Measurements from ENCODE around the gene SLC6A18. TPM values are rescaled to one million over a fixed set of nuclear protein-coding genes. Genes with fewer than 3 reads are reported as not detected.

Gene SLC6A18
- total and polyA plus RNA-seq, 4 donors = not detected

DNA sequence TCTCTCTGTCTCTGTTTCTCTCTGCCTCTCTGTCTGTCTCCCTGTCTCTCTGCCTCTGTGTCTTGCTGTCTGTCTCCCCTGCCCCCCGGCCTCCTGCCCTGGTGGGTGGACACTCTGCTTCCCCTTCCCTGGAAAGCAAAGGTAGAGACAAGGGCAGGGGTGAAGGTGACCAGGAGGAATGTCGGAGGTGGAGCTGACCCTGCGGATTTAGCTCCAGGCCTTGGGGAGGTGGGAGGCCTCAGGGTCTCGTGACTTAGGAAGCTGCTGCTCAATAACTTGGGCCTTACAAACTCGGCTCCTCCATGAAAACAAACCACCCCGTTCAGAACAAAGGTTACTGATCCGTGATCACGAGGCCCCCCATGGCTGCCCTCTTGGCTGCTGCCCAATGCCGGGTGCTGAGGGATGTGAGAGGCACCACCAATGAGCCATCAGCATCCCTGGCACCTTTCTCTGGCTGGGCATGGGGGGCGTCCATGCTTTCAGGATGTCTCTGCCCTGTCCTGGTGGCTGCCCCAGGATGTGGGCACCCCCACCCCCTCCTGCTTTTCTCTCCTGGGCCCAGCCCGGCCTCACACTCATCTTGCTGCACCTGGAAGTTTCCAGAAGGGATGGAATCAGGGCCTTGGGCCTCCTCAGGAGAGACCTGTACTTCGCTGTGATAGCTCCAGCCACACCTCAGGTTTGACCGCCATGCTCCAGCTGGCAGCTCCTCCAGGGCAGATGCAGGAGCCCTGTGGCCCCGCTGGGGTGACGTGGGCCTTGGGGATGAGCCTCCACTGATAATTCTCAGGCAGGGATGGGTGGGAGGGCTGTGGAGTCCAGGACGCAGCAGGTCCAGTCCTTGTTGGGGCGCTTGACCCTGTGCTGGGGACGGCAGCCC is 38.6 kb upstream of the SLC6A18 start:
- 62% methylated on average over 13 of the region's 18 CpGs for WGBS (ENCODE audit: insufficient coverage)
- Histone ChIP-seq H3K27me3 (ENCODE audit: control insufficient read depth, insufficient read depth, low read length) (peaks cover 3% of the 10 kb centered on the region), H3K36me3 (ENCODE audit: control insufficient read depth, insufficient read depth, low read length) (no peaks in the 10 kb centered on the region), H3K9me3 (ENCODE audit: control insufficient read depth, insufficient read depth, low read length) (no peaks in the 10 kb centered on the region), H3K27ac (ENCODE audit: low read depth, low read length) (no peak overlapping the region), H3K4me1 (ENCODE audit: control insufficient read depth, insufficient read depth, low read length) (peaks cover 37% of the 10 kb centered on the region), H3K4me3 (ENCODE audit: low read depth, low read length) (no peak overlapping the region)
- DNase-seq (ENCODE audit: low read depth in 4 of 6, low spot score in 6 of 6) = no peak

DNA sequence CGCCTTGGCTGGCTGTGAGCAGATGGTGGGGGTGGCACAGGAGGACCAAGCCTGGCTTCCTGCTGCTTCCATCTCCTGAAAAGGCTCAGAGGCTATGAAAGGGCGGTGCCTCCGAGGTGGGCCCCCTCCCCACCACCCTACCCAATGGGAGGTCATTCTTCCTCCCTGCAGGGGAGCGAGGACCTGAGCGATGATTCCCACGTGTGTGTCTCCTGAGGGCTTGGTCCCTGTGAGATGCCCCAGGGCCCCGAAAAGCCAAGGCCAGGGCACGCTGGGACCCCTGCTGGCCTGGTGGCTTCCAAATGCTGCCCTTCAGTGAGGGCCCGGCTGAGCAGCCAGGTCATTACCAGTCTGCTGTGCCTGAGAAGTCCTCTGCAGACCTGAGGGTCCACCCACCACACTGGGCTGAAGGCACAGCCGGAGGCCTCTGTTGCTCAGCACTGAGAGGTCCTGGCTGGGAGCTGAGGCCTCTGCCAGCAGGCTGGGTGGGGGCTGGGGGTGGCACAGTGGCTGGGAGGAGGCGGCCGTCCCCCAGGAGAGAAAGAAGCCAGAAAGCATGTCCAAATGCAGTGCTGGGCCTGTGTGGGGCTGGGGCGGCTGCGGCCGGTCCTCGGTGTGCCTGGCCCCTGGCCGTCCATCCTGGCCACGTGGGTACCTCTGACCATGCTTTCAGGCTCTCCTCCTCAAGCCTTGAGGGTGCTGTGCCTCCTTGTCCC is 37.8 kb upstream of the SLC6A18 start:
- 80% methylated on average over 17 of the region's 18 CpGs for WGBS (ENCODE audit: insufficient coverage)
- Histone ChIP-seq H3K4me3 (ENCODE audit: low read depth, low read length) (no peak overlapping the region), H3K27ac (ENCODE audit: low read depth, low read length) (no peak overlapping the region), H3K4me1 (ENCODE audit: control insufficient read depth, insufficient read depth, low read length) (peaks cover 32% of the 10 kb centered on the region), H3K27me3 (ENCODE audit: control insufficient read depth, insufficient read depth, low read length) (peaks cover 3% of the 10 kb centered on the region), H3K9me3 (ENCODE audit: control insufficient read depth, insufficient read depth, low read length) (no peaks in the 10 kb centered on the region), H3K36me3 (ENCODE audit: control insufficient read depth, insufficient read depth, low read length) (no peaks in the 10 kb centered on the region)
- DNase-seq (ENCODE audit: low read depth in 4 of 6, low spot score in 6 of 6) = no peak

DNA sequence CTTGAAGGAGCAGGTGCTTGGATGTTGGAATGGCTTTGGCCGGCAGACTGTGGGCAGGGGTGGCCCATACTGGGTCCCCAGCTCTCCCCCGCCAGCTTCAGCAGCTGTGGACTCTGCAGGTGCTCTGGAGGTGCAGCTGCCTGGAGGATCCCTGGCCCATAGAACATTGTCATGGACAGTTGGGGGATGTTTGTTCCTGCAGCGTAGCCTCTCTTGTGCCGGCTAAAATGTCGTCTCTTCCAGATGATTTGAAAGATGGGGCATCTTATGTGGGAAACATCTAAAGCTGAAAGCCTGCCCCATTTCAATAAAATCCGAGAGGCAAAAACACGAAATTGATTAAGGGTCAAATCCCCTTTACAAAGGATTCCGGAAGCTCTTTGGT is 37.2 kb upstream of the SLC6A18 start:
- H3K27ac ChIP-seq (ENCODE audit: low read depth, low read length) = no peak overlapping the region
- peaks cover 26% of the 10 kb centered on the region for H3K4me1 ChIP-seq (ENCODE audit: control insufficient read depth, insufficient read depth, low read length)
- no peaks in the 10 kb centered on the region for H3K36me3 ChIP-seq (ENCODE audit: control insufficient read depth, insufficient read depth, low read length)
- H3K27me3 ChIP-seq (ENCODE audit: control insufficient read depth, insufficient read depth, low read length) = peaks cover 3% of the 10 kb centered on the region
- 90% methylated on average over 5 of the region's 8 CpGs for WGBS (ENCODE audit: insufficient coverage)
- no peak for DNase-seq (ENCODE audit: low read depth in 4 of 6, low spot score in 6 of 6)
- no peak overlapping the region for H3K4me3 ChIP-seq (ENCODE audit: low read depth, low read length)
- no peaks in the 10 kb centered on the region for H3K9me3 ChIP-seq (ENCODE audit: control insufficient read depth, insufficient read depth, low read length)

DNA sequence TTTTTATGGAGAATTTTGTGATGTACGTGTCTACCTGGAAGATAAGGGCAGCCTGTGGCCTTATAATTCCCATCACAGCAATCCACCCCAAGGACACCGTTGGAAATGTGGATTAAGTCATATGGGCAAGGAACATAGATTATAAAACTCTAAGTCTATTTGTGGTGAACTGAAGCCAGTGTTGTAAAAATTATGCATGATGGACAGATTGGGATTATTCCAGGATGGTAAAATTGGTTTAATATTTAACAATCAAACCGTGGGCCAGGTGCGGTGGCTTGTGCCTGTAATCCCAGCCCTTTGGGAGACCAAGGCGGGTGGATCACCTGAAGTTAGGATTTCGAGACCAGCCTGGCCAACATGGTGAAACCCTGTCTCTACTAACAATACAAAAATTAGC is 36.7 kb upstream of the SLC6A18 start:
- Histone ChIP-seq H3K4me3 (ENCODE audit: low read depth, low read length) (no peak overlapping the region), H3K36me3 (ENCODE audit: control insufficient read depth, insufficient read depth, low read length) (no peaks in the 10 kb centered on the region), H3K27ac (ENCODE audit: low read depth, low read length) (no peak overlapping the region), H3K27me3 (ENCODE audit: control insufficient read depth, insufficient read depth, low read length) (peaks cover 7% of the 10 kb centered on the region), H3K4me1 (ENCODE audit: control insufficient read depth, insufficient read depth, low read length) (peaks cover 21% of the 10 kb centered on the region), H3K9me3 (ENCODE audit: control insufficient read depth, insufficient read depth, low read length) (no peaks in the 10 kb centered on the region)
- no peak for DNase-seq (ENCODE audit: low read depth in 4 of 6, low spot score in 6 of 6)
- 50% methylated on average over 4 of the region's 6 CpGs for WGBS (ENCODE audit: insufficient coverage)

DNA sequence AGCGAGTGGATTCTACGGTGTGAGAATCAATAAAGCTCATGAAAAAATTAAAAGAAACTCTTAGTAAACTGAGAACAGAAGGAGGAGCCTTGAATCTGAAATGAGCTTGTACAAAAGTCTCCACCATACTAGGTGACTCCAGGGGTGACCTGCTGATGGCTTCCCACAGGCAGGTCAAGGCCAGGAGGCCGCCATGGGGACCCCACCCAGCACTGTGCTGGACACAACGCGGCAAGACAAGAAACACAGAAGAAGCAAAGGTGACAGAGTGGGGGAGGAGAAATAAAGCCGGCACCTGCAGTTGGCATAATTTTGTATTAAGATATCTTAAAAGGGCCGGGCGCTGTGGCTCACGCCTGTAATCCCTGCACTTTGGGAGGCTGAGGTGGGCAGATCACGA is 35.9 kb upstream of the SLC6A18 start:
- H3K27me3 ChIP-seq (ENCODE audit: control insufficient read depth, insufficient read depth, low read length) = peaks cover 9% of the 10 kb centered on the region

DNA sequence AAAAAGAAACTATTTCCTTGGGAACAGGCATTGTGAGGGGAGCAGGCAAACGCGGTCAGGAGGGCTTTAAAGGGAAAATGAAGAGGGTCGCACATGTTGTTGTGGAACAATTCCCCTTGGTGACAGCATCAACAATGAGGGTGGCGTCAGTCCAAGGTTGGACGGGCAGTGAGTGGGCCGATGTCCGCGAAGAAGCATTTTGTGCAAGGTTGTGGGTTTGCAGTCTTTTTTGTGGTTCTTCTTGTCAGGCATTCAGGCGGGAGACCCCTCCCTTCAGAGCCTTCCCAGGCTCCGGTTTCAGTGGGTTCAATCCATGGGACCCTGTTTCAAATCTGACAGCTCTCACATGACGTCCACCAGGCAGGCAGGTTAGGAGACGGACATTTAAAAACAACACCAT is 34.9 kb upstream of the SLC6A18 start:
- Histone ChIP-seq H3K4me3 (ENCODE audit: low read depth, low read length) (no peak overlapping the region), H3K27ac (ENCODE audit: low read depth, low read length) (no peak overlapping the region), H3K9me3 (ENCODE audit: control insufficient read depth, insufficient read depth, low read length) (no peaks in the 10 kb centered on the region), H3K4me1 (ENCODE audit: control insufficient read depth, insufficient read depth, low read length) (peaks cover 11% of the 10 kb centered on the region), H3K27me3 (ENCODE audit: control insufficient read depth, insufficient read depth, low read length) (peaks cover 9% of the 10 kb centered on the region), H3K36me3 (ENCODE audit: control insufficient read depth, insufficient read depth, low read length) (no peaks in the 10 kb centered on the region)
- DNase-seq (ENCODE audit: low read depth in 4 of 6, low spot score in 6 of 6) = no peak
- WGBS (ENCODE audit: insufficient coverage) = 12% methylated on average over 4 of the region's 12 CpGs

More for the DNA sequence above, 35.9 kb upstream of the SLC6A18 start:
- Histone ChIP-seq H3K36me3 (ENCODE audit: control insufficient read depth, insufficient read depth, low read length) (no peaks in the 10 kb centered on the region), H3K4me1 (ENCODE audit: control insufficient read depth, insufficient read depth, low read length) (peaks cover 14% of the 10 kb centered on the region), H3K9me3 (ENCODE audit: control insufficient read depth, insufficient read depth, low read length) (no peaks in the 10 kb centered on the region), H3K27ac (ENCODE audit: low read depth, low read length) (no peak overlapping the region), H3K4me3 (ENCODE audit: low read depth, low read length) (no peak overlapping the region)
- 75% methylated on average over 7 of the region's 10 CpGs for WGBS (ENCODE audit: insufficient coverage)
- no peak for DNase-seq (ENCODE audit: low read depth in 4 of 6, low spot score in 6 of 6)

DNA sequence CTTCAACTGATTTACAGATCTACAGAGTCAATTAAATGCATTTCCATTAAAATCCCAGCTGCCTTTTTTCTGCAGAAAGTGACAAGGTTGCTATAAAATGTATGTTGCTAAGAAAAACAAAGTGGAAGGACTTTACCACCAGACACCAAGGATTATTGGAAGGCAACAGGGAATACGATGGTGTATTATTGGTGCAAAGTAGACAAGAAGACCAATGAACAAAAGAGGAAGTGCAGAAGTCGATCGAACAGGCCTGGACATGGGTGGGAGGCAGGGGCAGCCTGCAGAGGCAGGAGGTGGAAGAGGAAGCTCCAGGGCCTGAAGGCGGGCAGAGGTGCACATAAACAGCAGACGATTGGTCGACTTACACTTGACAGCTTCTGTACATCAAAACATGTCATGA is 34.3 kb upstream of the SLC6A18 start:
- H3K27ac ChIP-seq (ENCODE audit: low read depth, low read length) = no peak overlapping the region

DNA sequence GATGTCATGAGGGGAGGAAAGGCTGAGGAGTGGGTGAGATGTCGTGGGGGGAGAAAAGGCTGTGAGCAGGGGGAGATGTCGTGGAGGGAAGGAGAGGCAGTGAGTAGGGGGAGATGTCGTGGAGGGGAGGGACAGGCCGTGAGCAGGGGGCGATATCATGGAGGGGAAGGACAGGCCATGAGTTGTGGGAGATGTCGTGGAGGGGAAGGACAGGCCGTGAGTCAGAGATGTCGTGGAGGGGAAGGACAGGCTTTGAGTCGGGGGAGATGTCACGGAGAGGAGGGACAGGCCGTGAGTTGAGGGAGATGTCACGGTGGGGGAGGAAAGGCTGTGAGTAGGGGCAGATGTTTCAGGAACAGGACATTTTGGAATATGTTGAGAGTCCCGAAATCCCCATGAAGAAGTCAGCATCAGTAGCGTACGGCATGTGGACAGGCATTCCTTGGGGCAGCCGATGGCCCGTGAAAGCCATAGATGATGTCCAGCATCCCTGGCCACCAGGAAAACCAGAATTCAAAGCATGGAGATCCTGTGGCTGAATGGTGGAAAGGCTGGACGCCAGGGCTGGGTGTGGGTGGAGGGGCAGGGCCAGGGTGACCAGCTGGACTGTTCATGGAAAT is 32.1 kb upstream of the SLC6A18 start:
- Histone ChIP-seq H3K27ac (ENCODE audit: low read depth, low read length) (no peak overlapping the region), H3K36me3 (ENCODE audit: control insufficient read depth, insufficient read depth, low read length) (no peaks in the 10 kb centered on the region), H3K4me1 (ENCODE audit: control insufficient read depth, insufficient read depth, low read length) (no peaks in the 10 kb centered on the region), H3K27me3 (ENCODE audit: control insufficient read depth, insufficient read depth, low read length) (peaks cover 14% of the 10 kb centered on the region), H3K4me3 (ENCODE audit: low read depth, low read length) (no peak overlapping the region), H3K9me3 (ENCODE audit: control insufficient read depth, insufficient read depth, low read length) (no peaks in the 10 kb centered on the region)
- WGBS (ENCODE audit: insufficient coverage) = 74% methylated on average over 18 of the region's 18 CpGs
- DNase-seq (ENCODE audit: low read depth in 4 of 6, low spot score in 6 of 6) = no peak

More for the DNA sequence above, 34.3 kb upstream of the SLC6A18 start:
- Histone ChIP-seq H3K27me3 (ENCODE audit: control insufficient read depth, insufficient read depth, low read length) (peaks cover 9% of the 10 kb centered on the region), H3K9me3 (ENCODE audit: control insufficient read depth, insufficient read depth, low read length) (no peaks in the 10 kb centered on the region), H3K4me1 (ENCODE audit: control insufficient read depth, insufficient read depth, low read length) (peaks cover 10% of the 10 kb centered on the region), H3K36me3 (ENCODE audit: control insufficient read depth, insufficient read depth, low read length) (no peaks in the 10 kb centered on the region), H3K4me3 (ENCODE audit: low read depth, low read length) (no peak overlapping the region)
- 32% methylated on average over 4 of the region's 6 CpGs for WGBS (ENCODE audit: insufficient coverage)
- DNase-seq (ENCODE audit: low read depth in 4 of 6, low spot score in 6 of 6) = peak in 1 of 6 donors; percentile 6

DNA sequence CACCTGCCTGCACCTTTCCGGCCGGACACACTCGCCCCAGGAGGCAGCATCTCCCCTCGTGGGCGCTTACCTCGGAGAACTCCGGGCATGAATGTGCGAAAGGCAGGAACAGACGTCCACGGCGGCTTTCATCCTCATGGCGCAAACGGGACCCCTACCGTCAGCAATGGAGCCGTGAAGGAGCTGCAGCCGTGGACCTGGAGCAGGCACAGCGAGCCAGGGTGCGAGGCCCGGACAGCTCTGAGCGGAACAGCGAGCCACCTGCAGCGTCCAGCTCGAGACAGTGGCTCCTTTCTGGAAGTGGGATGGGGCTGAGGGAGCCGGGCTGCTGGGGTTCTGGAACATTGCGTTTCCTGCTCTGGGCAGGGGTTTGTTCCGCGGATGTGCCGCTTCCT is 31.6 kb upstream of the SLC6A18 start:
- Histone ChIP-seq H3K4me3 (ENCODE audit: low read depth, low read length) (no peak overlapping the region), H3K36me3 (ENCODE audit: control insufficient read depth, insufficient read depth, low read length) (no peaks in the 10 kb centered on the region), H3K9me3 (ENCODE audit: control insufficient read depth, insufficient read depth, low read length) (no peaks in the 10 kb centered on the region), H3K4me1 (ENCODE audit: control insufficient read depth, insufficient read depth, low read length) (no peaks in the 10 kb centered on the region), H3K27ac (ENCODE audit: low read depth, low read length) (no peak overlapping the region), H3K27me3 (ENCODE audit: control insufficient read depth, insufficient read depth, low read length) (peaks cover 16% of the 10 kb centered on the region)
- no peak for DNase-seq (ENCODE audit: low read depth in 4 of 6, low spot score in 6 of 6)
- 84% methylated on average over 28 of the region's 28 CpGs for WGBS (ENCODE audit: insufficient coverage)

Measured in spinal cord (tissue), 10 donors.